Endothelial cell of umbilical vein (primary cell): Measurements from ENCODE around the gene ZP1. TPM values are rescaled to one million over a fixed set of nuclear protein-coding genes. Genes with fewer than 3 reads are reported as not detected.

Experiments used
- BruUV-seq: library from RNA; stranded (reverse); fragments of 400-500 nt; replicated peaks from 2 replicates; lab custom pipeline; 2021; lab: Mats Ljungman, UMichigan
- CTCF ChIA-PET: fragments of 300-600, 350-600 bp; sonication (Branson Sonifier 250); formaldehyde crosslinking; loops from one replicate; lab custom pipeline; 2021; ENCODE audit warnings: antibody characterized with exemption, inconsistent platforms; lab: Charles Lee
- POLR2A ChIA-PET: fragments of 300-600, 350-600 bp; sonication (Branson Sonifier 250); formaldehyde crosslinking; loops from one replicate; lab custom pipeline; 2021; ENCODE audit warnings: antibody characterized with exemption, inconsistent platforms; lab: Charles Lee
- DNase-seq: peaks from one replicate; pipeline ENCODE4 v3.0.0-alpha.2; 2011; ENCODE audit warnings: low read depth, low spot score
- FAIRE-seq: peaks from 2 replicates; lab custom pipeline; 2011; peaks lifted over from hg19 to GRCh38; lab: Jason Lieb, UNC
- H2AFZ ChIP-seq: 2 replicates; pipeline ENCODE4 v1.6.0; 2012; ENCODE audit warnings: low read depth, low read length, control low read depth, inconsistent platforms
- H3K27ac ChIP-seq: 2 replicates; pipeline ENCODE4 v1.5.1; 2011; ENCODE audit warnings: low read depth, mild to moderate bottlenecking, control low read depth, low read length, moderate library complexity; ENCODE audit not compliant: insufficient read depth
- H3K27me3 ChIP-seq, 2 experiments: 2 replicates each; pipeline versions ENCODE4 v1.6.0 to v1.6.1; 2011; ENCODE audit warnings: low read length in 2 of 2, mixed read lengths in 1 of 2; ENCODE audit not compliant: control insufficient read depth in 2 of 2, insufficient read depth in 2 of 2
- H3K36me3 ChIP-seq, 2 experiments: 2 replicates in 1 of 2; 3 replicates in 1 of 2; pipeline ENCODE4 v1.5.1; 2011; ENCODE audit warnings: low read length in 2 of 2, mild to moderate bottlenecking in 1 of 2, moderate library complexity in 1 of 2; ENCODE audit not compliant: control insufficient read depth in 2 of 2, insufficient read depth in 2 of 2; ENCODE audit errors: extremely low read depth in 1 of 2
- H3K4me1 ChIP-seq: 3 replicates; pipeline ENCODE4 v1.5.1; 2011; ENCODE audit warnings: mild to moderate bottlenecking, low read length; ENCODE audit not compliant: control insufficient read depth, insufficient read depth; ENCODE audit errors: extremely low read depth
- H3K4me2 ChIP-seq: 2 replicates; pipeline ENCODE4 v1.6.1; 2011; ENCODE audit warnings: low read length, control low read depth, mixed read lengths; ENCODE audit not compliant: insufficient read depth
- H3K4me3 ChIP-seq, 3 experiments: fragments of 200-600 bp in 1 of 3; sonication (generic), shearing (Covaris generic) in 1 of 3; replicated peaks in 1 of 3; 2 replicates each; pipeline ENCODE4 v1.5.1; 2011 to 2016; ENCODE audit warnings: control low read depth in 3 of 3, low read length in 3 of 3, mild to moderate bottlenecking in 2 of 3, inconsistent platforms in 1 of 3, low read depth in 1 of 3, moderate library complexity in 1 of 3; ENCODE audit not compliant: insufficient read depth in 1 of 3
- H3K79me2 ChIP-seq: 2 replicates; pipeline ENCODE4 v1.6.0; 2012; ENCODE audit warnings: low read length, inconsistent platforms; ENCODE audit not compliant: control insufficient read depth, insufficient read depth
- H3K9ac ChIP-seq: replicated peaks from 2 replicates; pipeline ENCODE3; 2011; ENCODE audit warnings: low read length, control low read depth; ENCODE audit not compliant: insufficient read depth; ENCODE audit errors: extremely low read depth
- H3K9me1 ChIP-seq: replicated peaks from 3 replicates; pipeline ENCODE4 v1.6.0; 2011; ENCODE audit warnings: mild to moderate bottlenecking, low read length; ENCODE audit not compliant: control insufficient read depth, insufficient read depth; ENCODE audit errors: extremely low read depth
- H3K9me3 ChIP-seq: replicated peaks from 2 replicates; pipeline ENCODE4 v1.5.1; 2012; ENCODE audit warnings: low read length, inconsistent platforms; ENCODE audit not compliant: control insufficient read depth, insufficient read depth
- H4K20me1 ChIP-seq: replicated peaks from 2 replicates; pipeline ENCODE3; 2011; ENCODE audit warnings: mild to moderate bottlenecking, low read length; ENCODE audit not compliant: control insufficient read depth, insufficient read depth; ENCODE audit errors: extremely low read depth
- CTCF ChIP-seq, 2 donors: IDR thresholded peaks; 1 replicate in 1 of 2; 2 replicates in 1 of 2; pipeline ENCODE4 v1.5.1; 2011; ENCODE audit warnings: low read length in 2 of 2, mild to moderate bottlenecking in 2 of 2, moderate library complexity in 2 of 2, control low read depth in 1 of 2, inconsistent platforms in 1 of 2, low read depth in 1 of 2; ENCODE audit not compliant: insufficient read depth in 1 of 2; ENCODE audit errors: extremely low read depth in 1 of 2
- EZH2 ChIP-seq: IDR thresholded peaks from 2 replicates; pipeline ENCODE4 v1.6.1; 2012; ENCODE audit warnings: borderline replicate concordance, low read depth, mild to moderate bottlenecking, moderate library complexity, low read length, inconsistent platforms; ENCODE audit not compliant: severe bottlenecking
- FOS ChIP-seq: IDR thresholded peaks from 2 replicates; pipeline ENCODE4 v1.6.1; 2011; ENCODE audit warnings: mild to moderate bottlenecking, low read length, moderate library complexity, borderline replicate concordance; ENCODE audit not compliant: insufficient read depth
- GATA2 ChIP-seq: IDR thresholded peaks from 2 replicates; pipeline ENCODE4 v1.7.0; 2011; ENCODE audit warnings: low read depth, mild to moderate bottlenecking, moderate library complexity, mixed read lengths, low read length; ENCODE audit not compliant: insufficient read length, insufficient read depth
- JUN ChIP-seq: IDR thresholded peaks from 2 replicates; pipeline ENCODE4 v1.6.1; 2011; ENCODE audit warnings: borderline replicate concordance, low read depth; ENCODE audit not compliant: insufficient read length, insufficient read depth
- MAX ChIP-seq: IDR thresholded peaks from 2 replicates; pipeline ENCODE4 v1.6.1; 2011; ENCODE audit not compliant: insufficient read depth, insufficient read length
- MYC ChIP-seq: IDR thresholded peaks from one replicate; pipeline ENCODE4 v1.6.1; 2011; ENCODE audit warnings: mild to moderate bottlenecking, low read depth, low read length
- POLR2A ChIP-seq: IDR thresholded peaks from 2 replicates; pipeline ENCODE4 v1.6.1; 2012; ENCODE audit warnings: low read depth, mild to moderate bottlenecking, control low read depth, low read length
- POLR2AphosphoS5 ChIP-seq: IDR thresholded peaks from 2 replicates; pipeline ENCODE4 v1.6.1; 2012; ENCODE audit warnings: low read depth, mild to moderate bottlenecking, control low read depth, low read length, moderate library complexity; ENCODE audit not compliant: insufficient read depth
- dilution Hi-C: fragments of 300-500 bp; cut with MboI; formaldehyde crosslinking; loops from one replicate; pipeline ENCODE4 v1.15.0; 2019; ENCODE audit warnings: low sequenced_read_pairs; ENCODE audit not compliant: extremely low pct_ligation_motif_present
- intact Hi-C: fragments of 100-400 bp; cut with micrococcal nuclease; formaldehyde crosslinking; loops from one replicate; pipeline ENCODE4 v1.10.0; 2022
- polyA plus RNA-seq, 4 experiments: library from polyadenylated mRNA; depleted of rRNA in 3 of 4; stranded (reverse) in 3 of 4; unstranded in 1 of 4; fragments of >200 nt; gene quantifications; 2 replicates each; pipeline versions ENCODE4 v1.2.1 to v1.2.3, GENCODE V29; 2011 to 2012; ENCODE audit warnings: missing spikeins in 1 of 4
- total RNA-seq: library from RNA; stranded (reverse); gene quantifications from 2 replicates; pipeline ENCODE4 v1.2.3, GENCODE V29; 2021

The ZP1 gene
- total and polyA plus RNA-seq, 2 donors (not counting 3 experiments of a cell fraction or from before 2014, with no cell fraction given) = not detected

DNA sequence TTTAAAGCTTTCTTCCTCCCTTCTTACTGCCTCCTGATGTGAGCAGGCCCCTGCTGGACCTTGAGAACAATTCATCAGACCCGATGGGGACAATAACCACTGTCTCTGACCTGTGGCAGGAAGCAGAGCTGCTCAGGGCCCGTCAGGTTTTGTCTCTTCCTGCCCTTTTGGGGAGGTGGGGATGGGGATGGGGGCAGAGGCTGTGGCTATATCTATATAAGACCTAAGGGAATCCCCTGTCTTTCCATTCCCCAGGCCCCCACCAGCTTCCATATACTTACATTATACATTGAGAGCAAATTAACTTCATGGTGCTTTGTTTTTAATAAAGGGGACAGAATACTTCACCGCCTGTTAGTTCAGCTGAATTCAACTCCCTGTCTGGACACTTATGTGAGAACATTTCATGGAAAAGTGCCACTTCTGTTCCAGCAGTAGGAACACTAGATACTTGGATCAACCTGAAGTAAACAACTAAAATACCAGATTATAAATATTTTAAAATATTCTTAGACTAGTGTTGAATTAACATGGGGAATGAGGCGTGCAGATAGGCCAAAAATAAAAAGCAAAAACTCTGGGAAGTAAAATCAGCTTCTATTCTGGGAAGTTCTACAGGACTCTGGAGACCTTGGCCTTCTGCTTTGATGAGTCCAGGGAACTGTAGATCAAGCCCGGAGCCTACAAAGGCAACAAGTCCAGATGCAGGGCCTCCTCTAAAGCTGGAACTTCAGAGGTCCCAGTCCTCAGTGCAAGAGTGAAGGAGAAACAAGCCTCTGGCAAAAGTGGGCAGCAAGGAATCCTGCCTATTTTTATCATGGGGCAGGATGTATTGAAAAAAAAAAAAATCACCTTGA, 11.1 kb downstream of the ZP1 start:
- dilution Hi-C loops = no loop called here
- intact Hi-C loops = no loop called here
- FAIRE-seq = no peak
- no peak overlapping the region for H2AFZ ChIP-seq
- no peak overlapping the region for H3K4me2 ChIP-seq
- H3K4me3 ChIP-seq = no peak overlapping the region
- H3K36me3 ChIP-seq = no peaks in the 10 kb centered on the region
- no peak for DNase-seq
- CTCF ChIA-PET = interaction anchor here (0.7 to 1.7 kb wide), 2 partner anchors 9 to 21 kb away, joined by 3 to 8 read pairs; no protein-coding TSS in a partner anchor
- no peaks in the 10 kb centered on the region for H3K9me1 ChIP-seq
- no peak overlapping the region for H3K9ac ChIP-seq
- no peaks in the 10 kb centered on the region for H3K4me1 ChIP-seq
- H3K27ac ChIP-seq = no peak overlapping the region
- no peak for TF ChIP-seq POLR2A
- TF ChIP-seq MYC = no peak
- TF ChIP-seq FOS = no peak
- no peak for TF ChIP-seq JUN
- no peak for TF ChIP-seq GATA2
- TF ChIP-seq EZH2 = no peak
- no peak for TF ChIP-seq POLR2AphosphoS5
- TF ChIP-seq MAX = no peak
- no peak for TF ChIP-seq CTCF (IDR thresholded peaks at IDR 0.05; ENCODE audit: extremely low read depth in 1 of 2, insufficient read depth in 1 of 2, low read depth in 1 of 2, low read length in 2 of 2)
- POLR2A ChIA-PET = no interaction called here
- no peaks in the 10 kb centered on the region for H3K9me3 ChIP-seq
- no TSS peak for BruUV-seq
- no peaks in the 10 kb centered on the region for H4K20me1 ChIP-seq
- no peaks in the 10 kb centered on the region for H3K79me2 ChIP-seq
- H3K27me3 ChIP-seq = no peaks in the 10 kb centered on the region
